Sigmoid colon (tissue), 7 donors: ENCODE results near the gene PLPPR2. TPM values are rescaled to one million over a fixed set of nuclear protein-coding genes. Genes with fewer than 3 reads are reported as not detected.

Source experiments
- DNase-seq: peaks from one replicate; pipeline ENCODE4 v3.0.0-alpha.2; 2019
- H3K27ac ChIP-seq, 4 donors: fragments of 200-600 bp; sonication (generic); one replicate each; pipeline ENCODE4 v1.5.1; 2016 to 2019; ENCODE audit warnings: mild to moderate bottlenecking in 1 of 4
- H3K27me3 ChIP-seq, 3 donors: fragments of 200-600 bp; sonication (generic); one replicate each; pipeline ENCODE4 v1.5.1; 2019; ENCODE audit warnings: mild to moderate bottlenecking in 1 of 3
- H3K36me3 ChIP-seq, 4 donors: fragments of 200-600 bp; sonication (generic); one replicate each; pipeline ENCODE4 v1.5.1; 2016 to 2019
- H3K4me1 ChIP-seq, 4 donors: fragments of 200-600 bp; sonication (generic); one replicate each; pipeline ENCODE4 v1.5.1; 2017 to 2019
- H3K4me3 ChIP-seq, 4 donors: fragments of 200-600 bp; sonication (generic); one replicate each; pipeline ENCODE4 v1.5.1; 2017 to 2019; ENCODE audit warnings: mild to moderate bottlenecking in 2 of 4, moderate library complexity in 1 of 4
- H3K9me3 ChIP-seq, 4 donors: fragments of 200-600 bp in 3 of 4; sonication (generic) in 3 of 4; one replicate each; pipeline versions ENCODE4 v1.5.1 to v1.6.1; 2013 to 2019
- CTCF ChIP-seq, 4 experiments: fragments of 450-650 bp in 3 of 4; fragments of 200-600 bp in 1 of 4; IDR thresholded peaks; one replicate each; pipeline ENCODE4 v1.5.1; 2016 to 2019; ENCODE audit warnings: antibody characterized with exemption in 4 of 4, mild to moderate bottlenecking in 3 of 4, moderate library complexity in 2 of 4
- EP300 ChIP-seq, 4 donors: sonication (generic); formaldehyde crosslinking; IDR thresholded peaks; one replicate each; pipeline ENCODE4 v1.6.1; 2017; ENCODE audit warnings: antibody characterized with exemption in 4 of 4
- POLR2A ChIP-seq, 2 donors: fragments of 450-650 bp; IDR thresholded peaks; one replicate each; pipeline ENCODE4 v1.6.1; 2016; ENCODE audit warnings: antibody characterized with exemption in 2 of 2, mild to moderate bottlenecking in 2 of 2, moderate library complexity in 2 of 2
- POLR2AphosphoS5 ChIP-seq, 4 donors: sonication (generic); formaldehyde crosslinking; IDR thresholded peaks; one replicate each; pipeline ENCODE4 v1.6.1; 2017; ENCODE audit warnings: antibody characterized with exemption in 4 of 4
- WGBS, 2 donors: extraction: QIAGEN DNeasy Blood & Tissue Kit; methylation state at CpG; one replicate each; pipeline ENCODE4 v1.1.7; 2013; 5-methylcytosine and 5-hydroxymethylcytosine counted together
- intact Hi-C: fragments of 100-400 bp; cut with DNase I; formaldehyde crosslinking; loops from one replicate; pipeline ENCODE4 v1.15.1; 2023
- polyA plus RNA-seq, 3 donors: library from polyadenylated mRNA; stranded (reverse); fragments of 200-250 nt; gene quantifications; one replicate each; pipeline ENCODE4 v1.2.3, GENCODE V29; 2013
- total RNA-seq, 4 donors: library from RNA; depleted of rRNA; stranded (reverse); fragments of >200 nt; gene quantifications; one replicate each; pipeline ENCODE4 v1.1.0, GENCODE V29; 2016
- donor health status: healthy with polysubstance abuse.
- donor health status: Bipolar disorder and iron deficiency.
- donor health status: healthy.

Gene PLPPR2
- total and polyA plus RNA-seq, 7 donors: 1.4 to 43.8 (median 13.9) TPM

GRCh38 chr19:11363881-11364280 is 8.6 kb downstream of the PLPPR2 start:
- Histone ChIP-seq H3K36me3 (peaks cover 7 to 76% (median 25%) of the 10 kb centered on the region in 4 donors), H3K4me1 (no peaks in the 10 kb centered on the region), H3K27me3 (no peaks in the 10 kb centered on the region), H3K4me3 (no peak overlapping the region), H3K9me3 (no peaks in the 10 kb centered on the region), H3K27ac (no peak overlapping the region)
- 93 to 94% methylated on average over 10 of the region's 10 CpGs for WGBS, 2 donors
- DNase-seq: no peak
- TF ChIP-seq POLR2A (IDR thresholded peaks at IDR 0.05): no peak
- intact Hi-C loops: no loop called here

DNA sequence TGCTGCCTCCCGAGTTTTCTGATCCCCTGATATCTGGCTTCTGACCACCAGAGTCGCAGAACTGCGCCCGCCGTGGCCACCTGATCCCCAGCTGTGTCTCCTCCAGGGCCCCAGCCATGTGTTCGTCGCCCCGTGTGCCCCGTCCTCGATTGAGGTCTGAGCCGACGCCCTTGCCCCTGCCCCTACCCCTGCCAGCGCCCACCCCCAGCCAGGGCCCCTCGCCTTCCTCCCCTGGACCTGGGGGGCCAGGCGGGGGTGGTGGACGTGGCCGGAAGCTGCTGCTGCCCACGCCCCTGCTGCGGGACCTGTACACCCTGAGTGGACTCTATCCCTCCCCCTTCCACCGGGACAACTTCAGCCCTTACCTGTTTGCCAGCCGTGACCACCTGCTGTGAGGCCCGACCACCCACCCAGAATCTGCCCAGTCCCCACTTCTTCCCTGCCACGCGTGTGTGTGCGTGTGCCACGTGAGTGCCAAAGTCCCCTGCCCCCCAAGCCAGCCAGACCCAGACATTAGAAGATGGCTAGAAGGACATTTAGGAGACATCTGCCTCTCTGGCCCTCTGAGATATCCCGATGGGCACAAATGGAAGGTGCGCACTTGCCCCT is 9.2 kb downstream of the PLPPR2 start:
- 91 to 95% methylated on average over 28 of the region's 28 CpGs for WGBS, 2 donors
- intact Hi-C loops: no loop called here

DNA sequence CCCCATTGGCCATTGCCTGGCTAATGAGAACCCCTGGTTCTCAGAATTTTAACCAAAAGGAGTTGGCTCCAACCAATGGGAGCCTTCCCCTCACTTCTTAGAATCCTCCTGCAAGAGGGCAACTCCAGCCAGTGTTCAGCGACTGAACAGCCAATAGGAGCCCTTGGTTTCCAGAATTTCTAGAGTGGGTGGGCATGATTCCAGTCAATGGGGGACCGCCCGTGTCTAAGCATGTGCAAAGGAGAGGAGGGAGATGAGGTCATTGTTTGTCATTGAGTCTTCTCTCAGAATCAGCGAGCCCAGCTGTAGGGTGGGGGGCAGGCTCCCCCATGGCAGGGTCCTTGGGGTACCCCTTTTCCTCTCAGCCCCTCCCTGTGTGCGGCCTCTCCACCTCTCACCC is 9.7 kb downstream of the PLPPR2 start:
- Histone ChIP-seq H3K9me3 (no peaks in the 10 kb centered on the region), H3K36me3 (peaks cover 3 to 65% (median 22%) of the 10 kb centered on the region in 4 donors), H3K27ac (no peak overlapping the region), H3K4me3 (no peak overlapping the region), H3K4me1 (no peaks in the 10 kb centered on the region), H3K27me3 (no peaks in the 10 kb centered on the region)
- 80 to 81% methylated on average over 5 of the region's 5 CpGs for WGBS, 2 donors
- intact Hi-C loops: no loop called here
- TF ChIP-seq POLR2A (IDR thresholded peaks at IDR 0.05): no peak
- TF ChIP-seq POLR2AphosphoS5 (IDR thresholded peaks at IDR 0.05): no peak
- no peak for TF ChIP-seq EP300 (IDR thresholded peaks at IDR 0.05)
- TF ChIP-seq CTCF (IDR thresholded peaks at IDR 0.05): no peak
- no peak for DNase-seq

More for the DNA sequence above, 9.2 kb downstream of the PLPPR2 start:
- Histone ChIP-seq H3K27ac (no peak overlapping the region), H3K27me3 (no peaks in the 10 kb centered on the region), H3K4me3 (no peak overlapping the region), H3K36me3 (peaks cover 7 to 71% (median 24%) of the 10 kb centered on the region in 4 donors), H3K4me1 (no peaks in the 10 kb centered on the region), H3K9me3 (no peaks in the 10 kb centered on the region)
- no peak for TF ChIP-seq CTCF (IDR thresholded peaks at IDR 0.05)
- TF ChIP-seq POLR2A (IDR thresholded peaks at IDR 0.05): no peak
- TF ChIP-seq EP300 (IDR thresholded peaks at IDR 0.05): no peak
- no peak for TF ChIP-seq POLR2AphosphoS5 (IDR thresholded peaks at IDR 0.05)
- DNase-seq: no peak

DNA sequence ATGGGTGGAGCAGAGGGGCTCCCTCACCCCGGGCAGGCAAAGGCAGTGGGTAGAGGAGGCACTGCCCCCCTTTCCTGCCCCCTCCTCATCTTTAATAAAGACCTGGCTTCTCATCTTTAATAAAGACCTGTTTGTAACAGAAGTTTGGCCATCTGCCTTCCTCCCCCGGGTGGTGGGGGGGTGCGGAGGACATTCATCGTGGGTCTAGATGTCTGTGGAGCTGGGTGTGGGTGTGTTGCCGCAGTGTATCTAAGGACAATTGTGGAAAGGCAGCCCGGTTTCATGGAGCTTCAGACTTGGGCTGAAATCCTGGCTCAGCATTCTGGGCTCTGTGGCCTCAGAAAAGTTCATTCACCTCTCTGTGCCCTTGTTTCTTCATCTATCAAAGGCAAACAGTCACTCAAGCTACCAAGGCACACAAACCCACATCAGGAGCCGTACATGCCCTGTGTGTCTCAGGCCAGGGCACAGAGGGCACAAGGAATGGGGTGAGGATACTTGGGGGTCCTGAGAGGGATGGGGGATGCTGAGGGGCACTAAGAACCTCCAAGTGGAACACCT is 10.4 kb downstream of the PLPPR2 start:
- 84% methylated on average over 7 of the region's 7 CpGs for WGBS, 2 donors
- intact Hi-C loops: no loop called here
- Histone ChIP-seq H3K9me3 (no peaks in the 10 kb centered on the region), H3K27ac (no peak overlapping the region), H3K36me3 (peaks cover 3 to 58% (median 19%) of the 10 kb centered on the region in 4 donors), H3K4me1 (no peaks in the 10 kb centered on the region), H3K27me3 (no peaks in the 10 kb centered on the region), H3K4me3 (no peak overlapping the region)
- TF ChIP-seq POLR2A (IDR thresholded peaks at IDR 0.05): no peak
- TF ChIP-seq CTCF (IDR thresholded peaks at IDR 0.05): no peak
- TF ChIP-seq EP300 (IDR thresholded peaks at IDR 0.05): no peak
- no peak for TF ChIP-seq POLR2AphosphoS5 (IDR thresholded peaks at IDR 0.05)
- DNase-seq: no peak

DNA sequence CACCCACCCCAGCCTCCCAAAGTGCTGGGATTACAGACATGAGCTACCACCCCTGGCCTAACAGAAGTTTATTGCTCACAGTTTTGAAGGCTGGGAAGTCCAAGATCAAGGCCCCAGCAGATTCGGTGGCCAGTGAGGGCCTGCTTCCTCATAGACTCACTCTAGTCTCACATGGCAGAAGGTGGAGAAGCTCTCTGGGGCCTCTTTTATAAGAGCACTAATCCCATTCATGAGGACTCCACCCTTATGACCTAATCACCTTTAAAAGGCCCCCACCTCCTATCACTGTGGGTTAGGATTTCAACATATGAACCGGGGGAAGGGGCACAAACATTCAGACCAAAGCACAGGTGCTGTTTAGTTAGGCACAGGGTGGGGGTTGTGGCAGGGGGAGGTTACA is 12.3 kb downstream of the PLPPR2 start:
- H3K9me3 ChIP-seq: no peaks in the 10 kb centered on the region
- H3K36me3 ChIP-seq: peaks cover 0 to 44% (median 18%) of the 10 kb centered on the region in 4 donors
- H3K4me1 ChIP-seq: no peaks in the 10 kb centered on the region
- no peaks in the 10 kb centered on the region for H3K27me3 ChIP-seq
- 79 to 93% methylated on average over 2 of the region's 2 CpGs for WGBS, 2 donors
- H3K4me3 ChIP-seq: no peak overlapping the region
- intact Hi-C loops: no loop called here
- H3K27ac ChIP-seq: no peak overlapping the region
- no peak for TF ChIP-seq POLR2AphosphoS5 (IDR thresholded peaks at IDR 0.05)
- no peak for TF ChIP-seq POLR2A (IDR thresholded peaks at IDR 0.05)
- no peak for TF ChIP-seq EP300 (IDR thresholded peaks at IDR 0.05)
- no peak for TF ChIP-seq CTCF (IDR thresholded peaks at IDR 0.05)
- no peak for DNase-seq
